ENCODE results near the gene A3GALT2.
A peak's percentile ranks its signal among the peaks of the same experiment; 100 is the strongest.

A3GALT2 gene

DNA sequence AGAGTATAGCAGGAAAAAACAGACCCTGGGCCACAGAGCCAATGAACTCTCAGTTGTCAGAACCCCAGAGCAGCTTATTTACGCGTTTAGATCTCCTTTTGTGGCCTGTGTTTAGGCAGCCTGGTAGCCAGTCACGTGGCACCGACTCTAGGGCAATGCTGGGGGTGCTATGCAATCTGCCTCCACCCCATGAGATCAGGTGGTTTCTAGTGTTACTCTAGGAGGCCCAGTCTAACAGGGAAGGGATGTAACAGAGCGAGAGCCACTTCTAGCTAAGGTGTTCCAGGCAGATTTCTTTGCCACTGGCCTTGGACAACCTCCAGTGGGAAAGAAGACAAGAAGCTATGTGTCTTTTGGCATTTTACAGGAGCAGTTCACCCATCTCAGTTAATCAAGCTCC lies 12.0 kb upstream of the A3GALT2 start (continued):
- TF ChIP-seq, protein P1, sequence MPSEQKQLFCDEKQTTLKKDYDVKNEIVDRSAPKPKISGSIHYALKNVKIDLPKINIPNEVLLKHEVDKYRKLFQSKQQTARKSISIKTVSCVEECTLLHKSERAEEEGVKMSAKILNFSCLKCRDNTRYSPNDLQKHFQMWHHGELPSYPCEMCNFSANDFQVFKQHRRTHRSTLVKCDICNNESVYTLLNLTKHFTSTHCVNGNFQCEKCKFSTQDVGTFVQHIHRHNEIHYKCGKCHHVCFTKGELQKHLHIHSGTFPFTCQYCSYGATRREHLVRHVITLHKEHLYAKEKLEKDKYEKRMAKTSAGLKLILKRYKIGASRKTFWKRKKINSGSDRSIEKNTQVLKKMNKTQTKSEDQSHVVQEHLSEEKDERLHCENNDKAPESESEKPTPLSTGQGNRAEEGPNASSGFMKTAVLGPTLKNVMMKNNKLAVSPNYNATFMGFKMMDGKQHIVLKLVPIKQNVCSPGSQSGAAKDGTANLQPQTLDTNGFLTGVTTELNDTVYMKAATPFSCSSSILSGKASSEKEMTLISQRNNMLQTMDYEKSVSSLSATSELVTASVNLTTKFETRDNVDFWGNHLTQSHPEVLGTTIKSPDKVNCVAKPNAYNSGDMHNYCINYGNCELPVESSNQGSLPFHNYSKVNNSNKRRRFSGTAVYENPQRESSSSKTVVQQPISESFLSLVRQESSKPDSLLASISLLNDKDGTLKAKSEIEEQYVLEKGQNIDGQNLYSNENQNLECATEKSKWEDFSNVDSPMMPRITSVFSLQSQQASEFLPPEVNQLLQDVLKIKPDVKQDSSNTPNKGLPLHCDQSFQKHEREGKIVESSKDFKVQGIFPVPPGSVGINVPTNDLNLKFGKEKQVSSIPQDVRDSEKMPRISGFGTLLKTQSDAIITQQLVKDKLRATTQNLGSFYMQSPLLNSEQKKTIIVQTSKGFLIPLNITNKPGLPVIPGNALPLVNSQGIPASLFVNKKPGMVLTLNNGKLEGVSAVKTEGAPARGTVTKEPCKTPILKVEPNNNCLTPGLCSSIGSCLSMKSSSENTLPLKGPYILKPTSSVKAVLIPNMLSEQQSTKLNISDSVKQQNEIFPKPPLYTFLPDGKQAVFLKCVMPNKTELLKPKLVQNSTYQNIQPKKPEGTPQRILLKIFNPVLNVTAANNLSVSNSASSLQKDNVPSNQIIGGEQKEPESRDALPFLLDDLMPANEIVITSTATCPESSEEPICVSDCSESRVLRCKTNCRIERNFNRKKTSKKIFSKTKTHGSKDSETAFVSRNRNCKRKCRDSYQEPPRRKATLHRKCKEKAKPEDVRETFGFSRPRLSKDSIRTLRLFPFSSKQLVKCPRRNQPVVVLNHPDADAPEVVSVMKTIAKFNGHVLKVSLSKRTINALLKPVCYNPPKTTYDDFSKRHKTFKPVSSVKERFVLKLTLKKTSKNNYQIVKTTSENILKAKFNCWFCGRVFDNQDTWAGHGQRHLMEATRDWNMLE (tag by site-specific recombination; conservative IDR thresholded peaks at IDR 0.05; ENCODE audit: low read depth): no peak
- TF ChIP-seq ZXDB (tag by site-specific recombination; IDR thresholded peaks at IDR 0.05): no peak
- no peak for TF ChIP-seq GFI1B (tag by site-specific recombination; IDR thresholded peaks at IDR 0.05)
- TF ChIP-seq ZNF544 (tag by site-specific recombination; IDR thresholded peaks at IDR 0.05): no peak

DNA sequence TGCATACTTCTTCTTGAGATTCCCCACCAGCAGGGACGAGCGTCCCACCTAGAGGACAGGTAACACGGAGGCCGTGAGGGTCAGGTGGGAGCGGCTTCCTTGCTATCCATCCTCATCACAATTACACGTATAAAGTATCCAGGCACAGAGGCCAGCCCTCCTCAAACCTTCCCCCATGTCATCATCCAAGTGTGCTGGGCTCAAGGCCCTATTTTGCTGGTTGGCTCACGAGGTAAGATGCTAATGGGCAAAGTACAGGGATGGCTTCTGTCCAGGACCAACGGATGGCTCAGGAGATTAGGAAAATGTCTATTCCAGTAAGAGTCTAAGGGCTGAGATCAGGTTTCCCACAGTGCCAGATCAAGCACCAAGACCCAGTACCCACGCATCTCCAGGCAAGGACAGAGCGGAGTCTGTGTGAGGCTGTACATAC lies 11.5 kb upstream of the A3GALT2 start:
- H3K27ac ChIP-seq (ENCODE audit: extremely low read depth, low read depth, low read length): no peak overlapping the region
- no peaks in the 10 kb centered on the region for H3K4me1 ChIP-seq (ENCODE audit: control insufficient read depth, insufficient read depth, low read length)
- H3K9me3 ChIP-seq (ENCODE audit: control insufficient read depth, insufficient read depth, low read depth, low read length): no peaks in the 10 kb centered on the region
- ChIA-PET POLR2A (no interaction called here), CTCF (no interaction called here)
- H3K36me3 ChIP-seq (ENCODE audit: control insufficient read depth in 2 of 2, insufficient read depth in 1 of 2, low read length in 2 of 2): peaks cover 9 to 79% of the 10 kb centered on the region in 2 experiments
- no peak for TF ChIP-seq ZNF560 (tag by site-specific recombination; IDR thresholded peaks at IDR 0.05; ENCODE audit: borderline replicate concordance)
- TF ChIP-seq ZNF2 (tag by site-specific recombination; IDR thresholded peaks at IDR 0.05): no peak
- TF ChIP-seq GLIS1 (tag by site-specific recombination; IDR thresholded peaks at IDR 0.05): peak; percentile 85
- TF ChIP-seq, protein P2, sequence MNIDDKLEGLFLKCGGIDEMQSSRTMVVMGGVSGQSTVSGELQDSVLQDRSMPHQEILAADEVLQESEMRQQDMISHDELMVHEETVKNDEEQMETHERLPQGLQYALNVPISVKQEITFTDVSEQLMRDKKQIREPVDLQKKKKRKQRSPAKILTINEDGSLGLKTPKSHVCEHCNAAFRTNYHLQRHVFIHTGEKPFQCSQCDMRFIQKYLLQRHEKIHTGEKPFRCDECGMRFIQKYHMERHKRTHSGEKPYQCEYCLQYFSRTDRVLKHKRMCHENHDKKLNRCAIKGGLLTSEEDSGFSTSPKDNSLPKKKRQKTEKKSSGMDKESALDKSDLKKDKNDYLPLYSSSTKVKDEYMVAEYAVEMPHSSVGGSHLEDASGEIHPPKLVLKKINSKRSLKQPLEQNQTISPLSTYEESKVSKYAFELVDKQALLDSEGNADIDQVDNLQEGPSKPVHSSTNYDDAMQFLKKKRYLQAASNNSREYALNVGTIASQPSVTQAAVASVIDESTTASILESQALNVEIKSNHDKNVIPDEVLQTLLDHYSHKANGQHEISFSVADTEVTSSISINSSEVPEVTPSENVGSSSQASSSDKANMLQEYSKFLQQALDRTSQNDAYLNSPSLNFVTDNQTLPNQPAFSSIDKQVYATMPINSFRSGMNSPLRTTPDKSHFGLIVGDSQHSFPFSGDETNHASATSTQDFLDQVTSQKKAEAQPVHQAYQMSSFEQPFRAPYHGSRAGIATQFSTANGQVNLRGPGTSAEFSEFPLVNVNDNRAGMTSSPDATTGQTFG (tag by site-specific recombination; IDR thresholded peaks at IDR 0.05; ENCODE audit: borderline replicate concordance): no peak
- H3K4me3 ChIP-seq (ENCODE audit: low read depth, low read length): no peak overlapping the region

DNA sequence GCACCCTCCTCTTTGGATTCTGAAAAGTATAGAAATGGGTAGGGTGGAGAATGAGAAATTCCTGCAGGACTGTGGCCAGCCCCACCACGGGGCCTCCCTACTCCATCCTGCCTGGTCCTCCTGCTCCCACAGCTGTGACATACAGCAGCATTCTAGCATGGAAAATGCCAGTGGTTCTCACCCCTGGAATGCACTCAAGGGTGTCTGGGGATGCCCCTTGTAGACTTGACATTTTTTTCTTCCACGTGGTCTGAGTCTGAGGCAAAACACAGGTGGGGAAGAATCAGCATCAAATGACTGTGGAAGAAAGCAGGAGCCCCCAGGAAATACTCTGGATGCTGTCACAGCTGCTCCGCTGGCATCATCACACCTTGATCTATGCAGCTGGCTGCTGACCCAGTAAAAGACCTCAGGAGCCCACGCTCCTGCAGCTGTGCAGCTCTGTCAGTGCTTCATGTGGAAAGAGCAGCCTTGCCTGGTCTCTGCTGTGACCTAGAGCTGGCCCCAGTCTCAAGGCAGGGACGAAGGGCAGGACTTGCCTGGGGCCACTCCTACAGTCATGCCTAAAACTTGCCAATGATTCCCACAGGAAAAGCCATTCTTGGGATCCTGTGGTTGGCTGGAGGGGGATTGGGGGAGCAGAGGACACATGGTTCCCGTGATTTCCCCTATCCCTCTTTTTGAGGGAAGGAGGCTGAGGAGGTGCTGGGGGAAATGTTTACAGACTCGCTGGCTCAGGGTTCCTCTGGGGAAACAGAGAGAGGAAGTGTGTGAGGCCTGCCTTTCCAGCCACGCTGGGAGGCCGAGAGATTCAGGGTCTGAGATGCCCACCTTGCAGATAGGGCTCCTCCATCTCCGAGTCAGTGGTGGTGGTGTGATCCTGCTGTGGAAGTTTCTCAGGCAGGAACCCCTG lies 10.8 kb upstream of the A3GALT2 start:
- POLR2A ChIA-PET: no interaction called here
- Histone ChIP-seq H3K36me3 (ENCODE audit: control insufficient read depth in 2 of 2, insufficient read depth in 1 of 2, low read length in 2 of 2) (peaks cover 9 to 85% of the 10 kb centered on the region in 2 experiments), H3K9me3 (ENCODE audit: control insufficient read depth, insufficient read depth, low read depth, low read length) (no peaks in the 10 kb centered on the region), H3K4me3 (ENCODE audit: low read depth, low read length) (no peak overlapping the region), H3K4me1 (ENCODE audit: control insufficient read depth, insufficient read depth, low read length) (no peaks in the 10 kb centered on the region), H3K27ac (ENCODE audit: extremely low read depth, low read depth, low read length) (no peak overlapping the region)
- CTCF ChIA-PET: interaction anchor here (0.6 kb wide), 1 partner anchor 281 kb away, joined by 4 read pairs; no protein-coding TSS in a partner anchor
- TF ChIP-seq, protein P3, sequence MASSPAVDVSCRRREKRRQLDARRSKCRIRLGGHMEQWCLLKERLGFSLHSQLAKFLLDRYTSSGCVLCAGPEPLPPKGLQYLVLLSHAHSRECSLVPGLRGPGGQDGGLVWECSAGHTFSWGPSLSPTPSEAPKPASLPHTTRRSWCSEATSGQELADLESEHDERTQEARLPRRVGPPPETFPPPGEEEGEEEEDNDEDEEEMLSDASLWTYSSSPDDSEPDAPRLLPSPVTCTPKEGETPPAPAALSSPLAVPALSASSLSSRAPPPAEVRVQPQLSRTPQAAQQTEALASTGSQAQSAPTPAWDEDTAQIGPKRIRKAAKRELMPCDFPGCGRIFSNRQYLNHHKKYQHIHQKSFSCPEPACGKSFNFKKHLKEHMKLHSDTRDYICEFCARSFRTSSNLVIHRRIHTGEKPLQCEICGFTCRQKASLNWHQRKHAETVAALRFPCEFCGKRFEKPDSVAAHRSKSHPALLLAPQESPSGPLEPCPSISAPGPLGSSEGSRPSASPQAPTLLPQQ (tag by site-specific recombination; IDR thresholded peaks at IDR 0.05): no peak
- TF ChIP-seq ZNF658 (tag by site-specific recombination; IDR thresholded peaks at IDR 0.05) (no peak), SALL2 (tag by site-specific recombination; IDR thresholded peaks at IDR 0.05; ENCODE audit: borderline replicate concordance) (no peak), ZBTB17 (tag by site-specific recombination; IDR thresholded peaks at IDR 0.05) (no peak), ZNF830 (tag by site-specific recombination; IDR thresholded peaks at IDR 0.05; ENCODE audit: low read depth) (no peak), HOXD13 (CRISPR knock-in tag; IDR thresholded peaks at IDR 0.05; ENCODE audit: borderline replicate concordance) (no peak), FEZF1 (tag by site-specific recombination; IDR thresholded peaks at IDR 0.05) (no peak), YY1 (tag by site-specific recombination; IDR thresholded peaks at IDR 0.05) (no peak), ZNF548 (tag by site-specific recombination; IDR thresholded peaks at IDR 0.05) (no peak)
- TF ChIP-seq, protein P4, sequence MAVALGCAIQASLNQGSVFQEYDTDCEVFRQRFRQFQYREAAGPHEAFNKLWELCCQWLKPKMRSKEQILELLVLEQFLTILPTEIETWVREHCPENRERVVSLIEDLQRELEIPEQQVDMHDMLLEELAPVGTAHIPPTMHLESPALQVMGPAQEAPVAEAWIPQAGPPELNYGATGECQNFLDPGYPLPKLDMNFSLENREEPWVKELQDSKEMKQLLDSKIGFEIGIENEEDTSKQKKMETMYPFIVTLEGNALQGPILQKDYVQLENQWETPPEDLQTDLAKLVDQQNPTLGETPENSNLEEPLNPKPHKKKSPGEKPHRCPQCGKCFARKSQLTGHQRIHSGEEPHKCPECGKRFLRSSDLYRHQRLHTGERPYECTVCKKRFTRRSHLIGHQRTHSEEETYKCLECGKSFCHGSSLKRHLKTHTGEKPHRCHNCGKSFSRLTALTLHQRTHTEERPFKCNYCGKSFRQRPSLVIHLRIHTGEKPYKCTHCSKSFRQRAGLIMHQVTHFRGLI (tag by site-specific recombination; IDR thresholded peaks at IDR 0.05): no peak
- TF ChIP-seq, protein P5, sequence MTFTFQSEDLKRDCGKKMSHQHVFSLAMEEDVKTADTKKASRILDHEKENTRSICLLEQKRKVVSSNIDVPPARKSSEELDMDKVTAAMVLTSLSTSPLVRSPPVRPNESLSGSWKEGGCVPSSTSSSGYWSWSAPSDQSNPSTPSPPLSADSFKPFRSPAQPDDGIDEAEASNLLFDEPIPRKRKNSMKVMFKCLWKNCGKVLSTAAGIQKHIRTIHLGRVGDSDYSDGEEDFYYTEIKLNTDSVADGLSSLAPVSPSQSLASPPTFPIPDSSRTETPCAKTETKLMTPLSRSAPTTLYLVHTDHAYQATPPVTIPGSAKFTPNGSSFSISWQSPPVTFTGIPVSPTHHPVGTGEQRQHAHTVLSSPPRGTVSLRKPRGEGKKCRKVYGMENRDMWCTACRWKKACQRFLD (tag by site-specific recombination; IDR thresholded peaks at IDR 0.05): no peak
